Type B pancreatic cell (in vitro differentiated cells): ENCODE results near the gene KCNG2. TPM values are rescaled to one million over a fixed set of nuclear protein-coding genes. Genes with fewer than 3 reads are reported as not detected.

Experiments
- DNase-seq: peaks from one replicate; pipeline ENCODE4 v3.0.0; 2021; ENCODE audit warnings: mixed read lengths; ENCODE audit not compliant: unreplicated experiment; ENCODE audit errors: extremely low spot score
- H3K27ac Mint-ChIP-seq: 2 replicates; pipeline ENCODE4 v1.8.0; 2021; ENCODE audit warnings: mild to moderate bottlenecking, mixed read lengths
- H3K27me3 Mint-ChIP-seq: 2 replicates; pipeline ENCODE4 v1.8.0; 2021; ENCODE audit warnings: mixed read lengths
- H3K36me3 Mint-ChIP-seq: 2 replicates; pipeline ENCODE4 v1.8.0; 2021; ENCODE audit warnings: mixed read lengths
- H3K4me1 Mint-ChIP-seq: one replicate; pipeline ENCODE4 v1.8.0; 2021; ENCODE audit warnings: mixed read lengths; ENCODE audit not compliant: unreplicated experiment
- H3K4me3 Mint-ChIP-seq: 2 replicates; pipeline ENCODE4 v1.8.0; 2021; ENCODE audit warnings: mild to moderate bottlenecking, mixed read lengths
- H3K9me3 Mint-ChIP-seq: 2 replicates; pipeline ENCODE4 v1.8.0; 2021; ENCODE audit warnings: mixed read lengths
- total RNA-seq: library from RNA; stranded (reverse); gene quantifications from 2 replicates; pipeline ENCODE4 v1.2.1, GENCODE V29; 2021; ENCODE audit warnings: low replicate concordance
- TF ChIP-seq, protein P1 (sequence below): fragments of 200-600 bp; sonication (generic); conservative IDR thresholded peaks from 2 replicates; pipeline ENCODE4 v1.5.0; 2021; ENCODE audit warnings: antibody characterized with exemption, mild to moderate bottlenecking

KCNG2 gene
- total RNA-seq, 1 donor from 2014 or later, result 0.29 TPM

- DNase-seq, result no peak
- Mint-ChIP-seq H3K27me3 (no peaks in the 10 kb centered on the region), H3K36me3 (no peaks in the 10 kb centered on the region), H3K4me3 (no peak overlapping the region), H3K27ac (no peak overlapping the region), H3K4me1 (no peaks in the 10 kb centered on the region), H3K9me3 (no peaks in the 10 kb centered on the region)
- TF ChIP-seq, protein P1, sequence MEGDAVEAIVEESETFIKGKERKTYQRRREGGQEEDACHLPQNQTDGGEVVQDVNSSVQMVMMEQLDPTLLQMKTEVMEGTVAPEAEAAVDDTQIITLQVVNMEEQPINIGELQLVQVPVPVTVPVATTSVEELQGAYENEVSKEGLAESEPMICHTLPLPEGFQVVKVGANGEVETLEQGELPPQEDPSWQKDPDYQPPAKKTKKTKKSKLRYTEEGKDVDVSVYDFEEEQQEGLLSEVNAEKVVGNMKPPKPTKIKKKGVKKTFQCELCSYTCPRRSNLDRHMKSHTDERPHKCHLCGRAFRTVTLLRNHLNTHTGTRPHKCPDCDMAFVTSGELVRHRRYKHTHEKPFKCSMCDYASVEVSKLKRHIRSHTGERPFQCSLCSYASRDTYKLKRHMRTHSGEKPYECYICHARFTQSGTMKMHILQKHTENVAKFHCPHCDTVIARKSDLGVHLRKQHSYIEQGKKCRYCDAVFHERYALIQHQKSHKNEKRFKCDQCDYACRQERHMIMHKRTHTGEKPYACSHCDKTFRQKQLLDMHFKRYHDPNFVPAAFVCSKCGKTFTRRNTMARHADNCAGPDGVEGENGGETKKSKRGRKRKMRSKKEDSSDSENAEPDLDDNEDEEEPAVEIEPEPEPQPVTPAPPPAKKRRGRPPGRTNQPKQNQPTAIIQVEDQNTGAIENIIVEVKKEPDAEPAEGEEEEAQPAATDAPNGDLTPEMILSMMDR, result no peak
These were observed 31.6 kb downstream of the KCNG2 start for GRCh38 chr18:79829136-79829854.

DNA sequence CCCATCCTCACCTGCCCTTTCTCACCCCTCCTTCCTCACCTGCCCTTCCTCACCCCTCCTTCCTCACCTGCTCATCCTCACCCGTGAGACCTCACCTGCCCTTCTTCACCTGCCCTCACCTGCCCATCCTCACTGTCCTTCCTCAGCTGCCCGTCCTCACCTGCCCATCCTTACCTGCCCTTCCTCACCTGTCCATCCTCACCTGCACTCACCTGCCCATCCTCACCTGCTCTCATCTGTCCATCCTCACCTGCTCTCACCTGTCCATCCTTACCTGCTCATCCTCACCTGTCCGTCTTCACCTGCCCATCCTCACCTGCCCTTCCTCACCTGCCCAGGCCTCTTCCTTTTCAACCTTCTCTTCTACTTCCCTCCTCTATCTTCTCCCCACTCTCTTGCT, 34.4 kb downstream of the KCNG2 start:
- DNase-seq, result no peak
- no peak overlapping the region for H3K4me3 Mint-ChIP-seq
- H3K9me3 Mint-ChIP-seq, result no peaks in the 10 kb centered on the region
- H3K36me3 Mint-ChIP-seq, result no peaks in the 10 kb centered on the region
- H3K27ac Mint-ChIP-seq, result no peak overlapping the region
- peaks cover 9% of the 10 kb centered on the region for H3K27me3 Mint-ChIP-seq
- TF ChIP-seq, protein P1, result no peak
- no peaks in the 10 kb centered on the region for H3K4me1 Mint-ChIP-seq

GRCh38 chr18:79834834-79835233, 37.1 kb downstream of the KCNG2 start:
- H3K9me3 Mint-ChIP-seq, result no peaks in the 10 kb centered on the region
- no peaks in the 10 kb centered on the region for H3K4me1 Mint-ChIP-seq
- H3K27me3 Mint-ChIP-seq, result peaks cover 15% of the 10 kb centered on the region
- DNase-seq, result peak; percentile 54
- TF ChIP-seq, protein P1, result no peak
- no peak overlapping the region for H3K4me3 Mint-ChIP-seq
- no peaks in the 10 kb centered on the region for H3K36me3 Mint-ChIP-seq
- H3K27ac Mint-ChIP-seq, result no peak overlapping the region

DNA sequence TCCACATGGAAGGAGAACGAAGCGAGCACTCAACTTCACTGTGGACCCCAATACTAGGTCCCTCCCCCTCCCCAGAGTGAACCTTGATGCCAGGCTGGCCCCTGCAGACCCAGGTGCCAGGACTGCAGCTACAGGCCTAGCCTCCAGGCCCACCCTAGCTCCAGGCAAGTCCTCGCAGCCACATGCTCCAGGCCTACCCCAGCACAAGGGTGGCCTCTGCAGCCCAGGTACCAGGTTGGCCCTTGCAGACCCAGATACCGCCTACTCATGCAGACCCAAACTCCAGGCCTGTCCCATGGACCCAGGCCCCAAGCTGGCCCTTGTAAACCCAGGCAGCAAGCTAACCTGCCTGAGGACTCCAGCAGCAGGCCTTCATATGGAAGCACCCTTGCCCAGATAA, 44.2 kb downstream of the KCNG2 start:
- peaks cover 9% of the 10 kb centered on the region for H3K27me3 Mint-ChIP-seq
- H3K36me3 Mint-ChIP-seq, result no peaks in the 10 kb centered on the region
- no peak for DNase-seq
- peaks cover 6% of the 10 kb centered on the region for H3K9me3 Mint-ChIP-seq
- no peak overlapping the region for H3K27ac Mint-ChIP-seq
- H3K4me1 Mint-ChIP-seq, result no peaks in the 10 kb centered on the region
- H3K4me3 Mint-ChIP-seq, result no peak overlapping the region
- TF ChIP-seq, protein P1, result no peak

- Mint-ChIP-seq H3K27me3 (peaks cover 3% of the 10 kb centered on the region), H3K27ac (no peak overlapping the region), H3K9me3 (peaks cover 6% of the 10 kb centered on the region), H3K4me3 (no peak overlapping the region), H3K4me1 (no peaks in the 10 kb centered on the region), H3K36me3 (no peaks in the 10 kb centered on the region)
- TF ChIP-seq, protein P1, result no peak
- no peak for DNase-seq
These were observed 47.3 kb downstream of the KCNG2 start for GRCh38 chr18:79844999-79845563.
